NCI-H524 (cell line): ENCODE results near the gene TTLL3.

Experiments
- DNase-seq, 2 experiments: peaks; one replicate each; lab custom pipeline; 2025; lab: John Stamatoyannopoulos, UW

The TTLL3 gene

DNA sequence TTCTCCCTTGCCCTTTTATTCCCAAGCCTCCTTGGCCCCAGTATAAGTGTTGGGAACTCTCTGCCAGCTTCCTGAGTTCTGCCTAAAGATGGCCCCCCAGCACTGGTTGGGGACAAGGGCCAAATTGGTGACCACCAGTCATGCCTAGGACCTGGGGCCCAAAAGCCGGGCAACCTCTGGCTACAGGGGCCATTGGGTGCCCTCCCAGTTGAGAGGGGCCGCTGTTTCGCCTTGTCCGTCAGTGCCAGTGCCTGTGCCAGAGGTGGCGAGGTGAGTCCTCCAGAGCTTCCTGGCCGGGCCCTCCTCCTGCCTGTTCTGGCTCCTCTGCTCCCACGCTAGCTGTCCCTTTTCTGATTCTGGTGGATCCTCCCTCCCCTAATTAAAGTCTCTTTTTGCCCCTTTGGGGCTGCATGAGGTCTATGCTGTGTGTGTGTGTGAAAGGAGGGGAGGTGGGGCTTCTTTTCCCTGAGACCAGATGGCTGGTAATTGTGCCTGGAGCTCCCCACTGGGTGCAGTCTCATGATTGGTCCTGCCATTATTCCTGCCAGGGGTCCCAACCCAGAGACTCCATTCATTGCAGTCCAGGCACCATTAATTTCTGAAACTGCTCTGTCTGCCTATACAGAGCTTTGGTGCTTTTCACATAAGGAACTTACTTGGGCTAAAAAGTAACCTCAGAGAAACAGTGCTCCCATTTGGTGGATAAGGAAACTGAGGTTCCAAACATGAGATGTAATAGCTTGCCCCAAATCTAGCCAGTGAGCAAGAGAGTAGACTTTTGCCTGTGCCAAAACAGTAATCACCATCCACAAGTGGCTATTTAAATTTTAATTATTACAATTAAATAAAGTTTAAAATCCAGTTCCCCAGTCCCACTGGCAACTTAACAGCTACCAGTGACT is 3.1 kb upstream of the TTLL3 start:
- DNase-seq = peak in 1 of 2 experiments; percentile 13

- no peak for DNase-seq
Measured at GRCh38 chr3:9807981-9808344, 2.1 kb upstream of the TTLL3 start.

DNA sequence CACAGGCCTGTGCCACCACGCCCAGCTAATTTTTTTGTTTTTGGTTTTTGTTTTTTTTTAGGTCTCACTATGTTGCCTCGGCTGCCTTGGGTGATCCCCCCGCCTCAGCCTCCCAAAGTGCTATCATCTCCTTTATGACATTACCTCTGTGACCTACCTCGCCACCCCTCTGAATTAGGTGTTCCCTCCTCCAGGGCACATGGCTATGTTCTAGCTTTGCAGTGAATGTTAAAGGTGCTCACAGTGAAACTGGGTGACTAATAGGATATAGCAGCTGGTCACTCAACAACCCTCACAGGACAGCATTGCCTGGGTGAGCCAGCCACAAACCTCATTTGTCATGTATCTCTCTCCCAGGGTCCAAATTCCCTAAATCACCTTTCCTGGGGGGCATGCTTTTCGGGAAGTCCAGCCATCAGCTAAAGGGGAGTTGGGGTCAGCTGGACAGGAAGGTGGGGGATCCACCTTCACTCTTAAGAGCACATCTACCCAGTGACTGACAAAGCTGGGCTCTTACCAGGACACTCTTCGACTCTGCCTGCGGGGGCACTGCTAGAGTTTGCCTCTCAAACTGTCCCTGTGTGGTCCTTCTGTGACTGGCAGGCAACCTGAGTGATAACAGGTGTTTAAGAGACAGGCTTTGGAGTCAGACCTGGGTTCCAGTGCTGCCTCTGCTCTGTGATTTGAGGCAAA is 1.6 kb upstream of the TTLL3 start:
- DNase-seq = peak; percentile 22 to 68

- peak; percentile 34 to 60 for DNase-seq
Measured at GRCh38 chr3:9809239-9809614, 835 bp upstream of the TTLL3 start.

- no peak for DNase-seq
Measured at GRCh38 chr3:9810433-9810770, 340 bp downstream of the TTLL3 start.

- no peak for DNase-seq
Measured at GRCh38 chr3:9810846-9811245, 784 bp downstream of the TTLL3 start.

GRCh38 chr3:9812870-9813483 is 2.9 kb downstream of the TTLL3 start:
- DNase-seq = no peak

GRCh38 chr3:9815986-9816385 is 5.9 kb downstream of the TTLL3 start:
- DNase-seq = no peak

DNA sequence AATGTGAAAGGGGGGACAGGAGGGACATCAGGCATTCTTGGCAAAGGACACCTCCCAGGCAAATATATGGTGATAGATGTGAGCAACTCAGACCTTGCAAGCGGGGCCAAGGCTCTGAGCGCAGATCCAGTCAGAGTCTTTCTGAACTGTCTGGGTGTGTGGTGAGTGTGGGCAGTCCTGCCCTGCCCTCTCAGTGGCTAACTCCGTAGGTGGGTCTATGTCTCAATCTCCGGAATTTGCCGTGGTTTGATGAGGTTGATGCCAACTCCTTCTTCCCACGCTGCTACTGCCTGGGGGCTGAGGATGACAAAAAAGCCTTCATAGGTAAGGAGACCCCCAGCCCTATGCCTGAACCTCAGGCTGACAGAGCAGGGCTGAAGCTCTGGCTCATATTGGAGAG is 7.4 kb downstream of the TTLL3 start:
- no peak for DNase-seq

DNA sequence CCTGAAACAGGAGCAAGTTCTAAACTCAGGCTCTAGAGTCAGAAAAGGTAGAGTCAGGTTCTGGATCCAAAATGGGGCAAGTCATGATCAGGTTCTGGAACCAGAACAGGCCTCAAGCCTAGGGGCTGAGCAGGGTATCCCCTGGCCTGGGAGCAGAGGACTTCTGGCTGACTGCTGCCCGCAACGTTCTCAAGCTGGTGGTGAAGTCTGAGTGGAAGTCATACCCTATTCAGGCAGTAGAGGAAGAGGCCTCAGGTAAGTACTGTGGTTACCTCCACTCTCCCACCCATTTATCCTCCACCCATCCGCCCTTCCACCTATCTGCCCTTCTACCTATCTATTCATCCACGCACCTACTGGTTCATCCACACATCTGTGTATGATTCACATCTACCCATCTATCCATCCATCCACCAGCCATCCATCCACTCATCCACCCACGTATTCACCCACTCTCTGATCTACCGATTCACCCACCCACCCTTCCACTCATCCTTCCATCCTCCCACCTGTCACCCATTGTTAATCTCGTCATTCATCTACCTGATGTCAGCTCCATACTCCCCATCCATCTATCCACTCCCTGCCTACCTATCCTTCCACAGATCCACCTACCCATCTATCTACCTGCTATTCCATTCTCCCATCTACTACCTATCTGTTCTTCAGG is 8.7 kb downstream of the TTLL3 start:
- DNase-seq = no peak

DNA sequence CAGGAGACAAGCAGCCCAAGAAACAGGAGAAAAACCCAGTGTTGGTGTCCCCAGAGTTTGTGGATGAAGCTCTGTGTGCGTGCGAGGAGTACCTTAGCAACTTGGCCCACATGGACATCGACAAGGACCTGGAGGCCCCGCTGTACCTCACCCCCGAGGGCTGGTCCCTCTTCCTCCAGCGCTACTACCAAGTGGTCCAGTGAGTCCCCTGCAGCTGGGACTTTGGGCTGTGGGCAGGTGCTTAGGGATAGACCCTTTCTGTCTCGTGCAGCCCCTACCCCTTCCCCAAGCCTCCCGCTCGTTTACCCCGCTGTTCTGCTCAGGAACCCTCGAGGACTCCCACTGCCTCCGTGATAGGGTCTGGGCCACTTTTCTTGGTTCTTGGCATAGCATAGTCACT is 10.5 kb downstream of the TTLL3 start:
- no peak for DNase-seq

GRCh38 chr3:9820946-9821345 is 10.9 kb downstream of the TTLL3 start:
- peak in 1 of 2 experiments; percentile 62 for DNase-seq

GRCh38 chr3:9825451-9826040 is 15.5 kb downstream of the TTLL3 start:
- no peak for DNase-seq

DNA sequence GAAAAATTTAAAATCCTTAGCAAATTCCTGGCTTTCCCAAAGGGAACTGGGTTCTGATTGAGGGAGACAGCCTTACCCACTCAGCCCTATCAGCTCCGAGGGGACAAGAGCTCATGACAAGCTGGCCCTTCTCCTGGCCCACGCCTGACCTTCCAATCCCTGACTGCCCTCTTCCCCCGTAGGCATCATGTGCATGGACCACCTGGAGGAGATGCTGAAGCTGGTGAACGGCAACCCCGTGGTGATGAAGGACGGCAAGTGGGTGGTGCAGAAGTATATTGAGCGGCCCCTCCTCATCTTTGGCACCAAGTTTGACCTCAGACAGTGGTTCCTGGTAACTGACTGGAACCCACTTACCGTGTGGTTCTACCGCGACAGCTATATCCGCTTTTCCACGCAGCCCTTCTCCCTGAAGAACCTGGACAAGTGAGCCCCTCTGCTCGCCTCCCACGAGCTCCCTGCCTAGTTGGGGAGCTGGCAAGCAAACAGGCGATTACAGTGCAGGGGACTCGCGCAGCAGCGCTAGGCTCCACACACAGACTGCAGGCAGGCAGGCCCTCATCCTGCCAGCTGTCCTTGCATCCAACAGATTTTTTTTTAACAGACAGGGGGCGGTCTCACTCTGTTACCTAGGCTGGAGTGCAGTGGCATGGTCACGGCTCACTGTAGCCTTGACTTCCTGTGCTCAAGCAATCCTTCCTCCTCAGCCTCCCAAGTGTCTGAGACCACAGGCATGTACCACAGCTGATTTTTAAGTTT is 16.9 kb downstream of the TTLL3 start:
- DNase-seq = peak; percentile 16 to 60

GRCh38 chr3:9828801-9829755 is 19.0 kb downstream of the TTLL3 start:
- no peak for DNase-seq

GRCh38 chr3:9831253-9831652 is 21.2 kb downstream of the TTLL3 start:
- no peak for DNase-seq

DNA sequence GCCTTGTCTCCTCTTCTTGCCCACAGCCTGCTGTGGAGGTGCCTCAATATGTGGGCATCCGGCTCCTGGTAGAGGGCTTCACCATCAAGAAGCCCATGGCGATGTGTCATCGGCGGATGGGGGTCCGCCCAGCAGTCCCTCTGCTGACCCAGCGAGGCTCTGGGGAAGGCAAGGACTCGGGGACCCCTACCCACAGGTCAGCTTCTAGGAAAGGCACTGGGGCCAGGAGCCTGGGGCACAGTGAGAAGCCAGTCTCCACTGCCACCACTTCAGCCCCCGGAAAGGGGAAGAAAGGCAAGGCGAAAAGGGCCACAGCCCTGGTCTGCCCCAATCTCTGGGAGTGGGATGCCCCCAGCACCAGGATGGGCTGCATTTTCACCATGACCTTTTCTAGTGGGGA is 23.0 kb downstream of the TTLL3 start:
- DNase-seq = no peak

DNA sequence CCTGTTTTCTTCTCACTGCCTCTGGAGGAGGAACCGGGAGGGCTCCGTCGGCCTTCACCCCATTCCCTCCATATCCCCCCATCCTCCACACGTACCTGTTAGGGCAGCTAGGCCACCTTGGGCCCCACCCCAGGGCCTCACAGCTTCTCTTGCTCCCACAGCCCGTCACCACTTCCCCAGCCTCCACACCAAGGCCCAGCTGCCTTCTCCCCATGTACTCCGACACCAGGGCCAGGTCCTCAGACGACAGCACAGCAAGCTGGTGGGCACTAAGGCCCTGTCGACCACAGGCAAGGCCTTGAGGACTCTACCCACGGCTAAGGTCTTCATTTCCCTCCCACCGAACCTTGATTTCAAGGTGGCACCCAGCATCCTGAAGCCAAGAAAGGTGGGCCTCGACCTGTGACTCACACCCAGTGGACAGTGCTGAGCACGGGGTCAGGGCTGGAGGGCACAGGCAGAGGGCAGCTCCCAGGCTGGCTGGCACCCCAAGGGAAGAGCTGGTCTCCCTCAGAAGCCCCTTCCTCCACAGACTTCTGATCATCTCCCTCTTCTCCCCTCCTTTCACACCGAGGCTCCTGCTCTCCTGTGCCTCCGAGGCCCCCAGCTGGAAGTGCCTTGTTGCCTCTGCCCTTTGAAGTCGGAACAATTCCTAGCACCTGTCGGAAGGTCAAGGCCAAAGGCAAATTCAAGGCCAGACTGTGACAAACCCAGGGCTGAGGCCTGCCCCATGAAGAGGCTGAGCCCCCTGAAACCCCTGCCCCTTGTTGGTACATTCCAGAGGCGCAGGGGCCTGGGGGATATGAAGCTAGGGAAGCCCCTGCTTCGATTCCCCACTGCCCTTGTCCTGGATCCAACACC is 24.7 kb downstream of the TTLL3 start:
- DNase-seq = no peak
